ENCODE measurements around the gene UBE2V1. TPM values are rescaled to one million over a fixed set of nuclear protein-coding genes. Genes with fewer than 3 reads are reported as not detected.

UBE2V1 gene
- total and polyA plus RNA-seq, 2 of the 13 experiments (the other 11 are each of a cell fraction or from before 2014, with no cell fraction given): 81.3 to 132 TPM

GRCh38 chr20:50077818-50078601, 34.9 kb downstream of the UBE2V1 start (continued):
- TF ChIP-seq BORCS8-MEF2B (CRISPR knock-in tag; IDR thresholded peaks at IDR 0.05) (no peak), NFKBIZ (CRISPR knock-in tag; IDR thresholded peaks at IDR 0.05) (no peak), ZNF607 (CRISPR knock-in tag; IDR thresholded peaks at IDR 0.05; ENCODE audit: borderline replicate concordance) (no peak), MED1 (CRISPR knock-in tag; IDR thresholded peaks at IDR 0.05) (no peak), BHLHE40 (IDR thresholded peaks at IDR 0.05; ENCODE audit: low read length) (no peak), MXD4 (CRISPR knock-in tag; IDR thresholded peaks at IDR 0.05) (peak; percentile 8; the same call in 1 of the 2 replicates), NR2F6 (IDR thresholded peaks at IDR 0.05) (no peak), NR2F6 (CRISPR knock-in tag; IDR thresholded peaks at IDR 0.05) (no peak), ZNF788 (CRISPR knock-in tag; IDR thresholded peaks at IDR 0.05; ENCODE audit: borderline replicate concordance) (0 out of 2 replicates have a peak, but pooled peaks have one; percentile 4), ZNF441 (CRISPR knock-in tag; IDR thresholded peaks at IDR 0.05; ENCODE audit: borderline replicate concordance) (peak; percentile 90), ARID4A (CRISPR knock-in tag; IDR thresholded peaks at IDR 0.05; ENCODE audit: borderline replicate concordance) (no peak), SMARCE1 (IDR thresholded peaks at IDR 0.05; ENCODE audit: borderline replicate concordance) (no peak), ZBTB34 (CRISPR knock-in tag; IDR thresholded peaks at IDR 0.05) (no peak), ATF5 (CRISPR knock-in tag; IDR thresholded peaks at IDR 0.05; ENCODE audit: low read depth) (no peak), THYN1 (CRISPR knock-in tag; IDR thresholded peaks at IDR 0.05; ENCODE audit: borderline replicate concordance, low read depth) (no peak), RBM22 (optimal IDR thresholded peaks at IDR 0.05; ENCODE audit: low read length) (no peak), MXD3 (CRISPR knock-in tag; IDR thresholded peaks at IDR 0.05) (no peak), XRCC5 (optimal IDR thresholded peaks at IDR 0.05; ENCODE audit: low read length) (no peak), CREB3 (CRISPR knock-in tag; IDR thresholded peaks at IDR 0.05) (no peak), SRSF9 (IDR thresholded peaks at IDR 0.05; ENCODE audit: borderline replicate concordance, insufficient read depth, low read depth, low read length, poor library complexity, severe bottlenecking) (no peak)
- TF ChIP-seq, protein P1, sequence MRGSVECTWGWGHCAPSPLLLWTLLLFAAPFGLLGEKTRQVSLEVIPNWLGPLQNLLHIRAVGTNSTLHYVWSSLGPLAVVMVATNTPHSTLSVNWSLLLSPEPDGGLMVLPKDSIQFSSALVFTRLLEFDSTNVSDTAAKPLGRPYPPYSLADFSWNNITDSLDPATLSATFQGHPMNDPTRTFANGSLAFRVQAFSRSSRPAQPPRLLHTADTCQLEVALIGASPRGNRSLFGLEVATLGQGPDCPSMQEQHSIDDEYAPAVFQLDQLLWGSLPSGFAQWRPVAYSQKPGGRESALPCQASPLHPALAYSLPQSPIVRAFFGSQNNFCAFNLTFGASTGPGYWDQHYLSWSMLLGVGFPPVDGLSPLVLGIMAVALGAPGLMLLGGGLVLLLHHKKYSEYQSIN (CRISPR knock-in tag; IDR thresholded peaks at IDR 0.05; ENCODE audit: borderline replicate concordance): no peak
